Osteocyte (in vitro differentiated cells): ENCODE measurements around the gene ANGEL2. TPM values are rescaled to one million over a fixed set of nuclear protein-coding genes. Genes with fewer than 3 reads are reported as not detected.

ENCODE experiments used
- DNase-seq: peaks from one replicate; pipeline ENCODE4 v3.0.0; 2021; ENCODE audit warnings: mixed read lengths; ENCODE audit not compliant: unreplicated experiment; ENCODE audit errors: extremely low spot score
- H3K27ac Mint-ChIP-seq: one replicate; pipeline ENCODE4 v1.8.0; 2021; ENCODE audit warnings: mild to moderate bottlenecking, mixed read lengths; ENCODE audit not compliant: unreplicated experiment
- H3K27me3 Mint-ChIP-seq: one replicate; pipeline ENCODE4 v1.8.0; 2021; ENCODE audit warnings: mixed read lengths; ENCODE audit not compliant: unreplicated experiment
- H3K36me3 Mint-ChIP-seq: one replicate; pipeline ENCODE4 v1.8.0; 2021; ENCODE audit warnings: mixed read lengths; ENCODE audit not compliant: unreplicated experiment
- H3K4me1 Mint-ChIP-seq: one replicate; pipeline ENCODE4 v1.8.0; 2021; ENCODE audit warnings: mixed read lengths; ENCODE audit not compliant: unreplicated experiment
- H3K4me3 Mint-ChIP-seq: one replicate; pipeline ENCODE4 v1.8.0; 2021; ENCODE audit warnings: mild to moderate bottlenecking, moderate library complexity, mixed read lengths; ENCODE audit not compliant: unreplicated experiment
- H3K9me3 Mint-ChIP-seq: one replicate; pipeline ENCODE4 v1.8.0; 2021; ENCODE audit warnings: mixed read lengths; ENCODE audit not compliant: unreplicated experiment
- CTCF ChIP-seq: fragments of 200-600 bp; sonication (generic); IDR thresholded peaks from 2 replicates; pipeline ENCODE4 v1.5.0; 2021; ENCODE audit warnings: antibody characterized with exemption, mild to moderate bottlenecking, moderate library complexity
- total RNA-seq: library from RNA; stranded (reverse); gene quantifications from 2 replicates; pipeline ENCODE4 v1.2.1, GENCODE V29; 2021

Gene ANGEL2
- total RNA-seq, 1 donor from 2014 or later, result 34.7 TPM

GRCh38 chr1:212942679-212943392 lies 72.8 kb downstream of the ANGEL2 start:
- Mint-ChIP-seq H3K27ac (no peak overlapping the region), H3K4me1 (no peaks in the 10 kb centered on the region), H3K9me3 (peaks cover 16% of the 10 kb centered on the region), H3K27me3 (peaks cover 28% of the 10 kb centered on the region), H3K36me3 (peaks cover 8% of the 10 kb centered on the region), H3K4me3 (no peak overlapping the region)
- no peak for TF ChIP-seq CTCF
- no peak for DNase-seq

Other genes with a start within 250 kb of the ANGEL2 start
- 28.7 and 29.4 TPM in 2 replicates for gene NSL1, start 224.1 kb downstream of the ANGEL2 start, total RNA-seq
- gene TATDN3, start 224.0 kb downstream of the ANGEL2 start, total RNA-seq, result 13.0 and 15.6 TPM in 2 replicates
- not detected in 2 replicates for gene SPATA45, start 168.2 kb downstream of the ANGEL2 start, total RNA-seq
- 4.9 and 7.1 TPM in 2 replicates for gene FLVCR1, start 157.6 kb downstream of the ANGEL2 start, total RNA-seq
- gene VASH2, start 65.3 kb downstream of the ANGEL2 start, total RNA-seq, result 3.3 and 3.7 TPM in 2 replicates
- gene RPS6KC1, start 35.4 kb upstream of the ANGEL2 start, total RNA-seq, result 19.6 and 22.8 TPM in 2 replicates